ENCODE measurements around the gene CALR3. TPM values are rescaled to one million over a fixed set of nuclear protein-coding genes. Genes with fewer than 3 reads are reported as not detected.
A peak's percentile ranks its signal among the peaks of the same experiment; 100 is the strongest.
"Not testable (repeated sequence)": the region's sequence is repeated elsewhere in the genome, so short reads cannot be mapped to it uniquely, and the experiment has no call there.

Gene CALR3
- total and polyA plus RNA-seq, 7 donors: 0.07 to 0.32 (median 0.25) TPM; not detected in 4

GRCh38 chr19:16509141-16510061 lies 13.4 kb upstream of the CALR3 start:
- intact Hi-C loops (cut with DNase I): no loop called here
- no peaks in the 10 kb centered on the region for H3K27me3 ChIP-seq (ENCODE audit: insufficient read depth in 3 of 3, low read length in 2 of 3)
- peaks cover 0 to 57% of the 10 kb centered on the region in 2 donors for H3K36me3 ChIP-seq (ENCODE audit: insufficient read depth in 1 of 2, low read depth in 1 of 2)
- no peak overlapping the region for H3K27ac ChIP-seq
- WGBS, 3 donors: 83 to 85% (median 84%) methylated on average over 28 of the region's 28 CpGs
- no peaks in the 10 kb centered on the region for H3K4me1 ChIP-seq
- DNase-seq: no peak
- no peaks in the 10 kb centered on the region for H3K9me3 ChIP-seq
- no peak overlapping the region for H3K4me3 ChIP-seq
- TF ChIP-seq, protein P1, sequence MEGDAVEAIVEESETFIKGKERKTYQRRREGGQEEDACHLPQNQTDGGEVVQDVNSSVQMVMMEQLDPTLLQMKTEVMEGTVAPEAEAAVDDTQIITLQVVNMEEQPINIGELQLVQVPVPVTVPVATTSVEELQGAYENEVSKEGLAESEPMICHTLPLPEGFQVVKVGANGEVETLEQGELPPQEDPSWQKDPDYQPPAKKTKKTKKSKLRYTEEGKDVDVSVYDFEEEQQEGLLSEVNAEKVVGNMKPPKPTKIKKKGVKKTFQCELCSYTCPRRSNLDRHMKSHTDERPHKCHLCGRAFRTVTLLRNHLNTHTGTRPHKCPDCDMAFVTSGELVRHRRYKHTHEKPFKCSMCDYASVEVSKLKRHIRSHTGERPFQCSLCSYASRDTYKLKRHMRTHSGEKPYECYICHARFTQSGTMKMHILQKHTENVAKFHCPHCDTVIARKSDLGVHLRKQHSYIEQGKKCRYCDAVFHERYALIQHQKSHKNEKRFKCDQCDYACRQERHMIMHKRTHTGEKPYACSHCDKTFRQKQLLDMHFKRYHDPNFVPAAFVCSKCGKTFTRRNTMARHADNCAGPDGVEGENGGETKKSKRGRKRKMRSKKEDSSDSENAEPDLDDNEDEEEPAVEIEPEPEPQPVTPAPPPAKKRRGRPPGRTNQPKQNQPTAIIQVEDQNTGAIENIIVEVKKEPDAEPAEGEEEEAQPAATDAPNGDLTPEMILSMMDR (IDR thresholded peaks at IDR 0.05): no peak
- ATAC-seq: no peak

- no peak overlapping the region for H3K4me3 ChIP-seq
- H3K27me3 ChIP-seq (ENCODE audit: insufficient read depth in 3 of 3, low read length in 2 of 3): no peaks in the 10 kb centered on the region
- peaks cover 0 to 54% of the 10 kb centered on the region in 2 donors for H3K36me3 ChIP-seq (ENCODE audit: insufficient read depth in 1 of 2, low read depth in 1 of 2)
- H3K4me1 ChIP-seq: no peaks in the 10 kb centered on the region
- no peaks in the 10 kb centered on the region for H3K9me3 ChIP-seq
- ATAC-seq: no peak
- intact Hi-C loops (cut with DNase I): no loop called here
- no peak for DNase-seq
- no peak overlapping the region for H3K27ac ChIP-seq
- 95 to 98% (median 97%) methylated on average over 5 of the region's 5 CpGs for WGBS, 3 donors
- TF ChIP-seq, protein P1 (IDR thresholded peaks at IDR 0.05): no peak
Measured at GRCh38 chr19:16508546-16508945, 12.6 kb upstream of the CALR3 start.

GRCh38 chr19:16506961-16507360 lies 11.0 kb upstream of the CALR3 start:
- Histone ChIP-seq H3K9me3 (no peaks in the 10 kb centered on the region), H3K36me3 (ENCODE audit: insufficient read depth in 1 of 2, low read depth in 1 of 2) (peaks cover 0 to 54% of the 10 kb centered on the region in 2 donors), H3K27ac (no peak overlapping the region), H3K4me1 (no peaks in the 10 kb centered on the region), H3K4me3 (no peak overlapping the region), H3K27me3 (ENCODE audit: insufficient read depth in 3 of 3, low read length in 2 of 3) (no peaks in the 10 kb centered on the region)
- 74 to 89% (median 81%) methylated on average over 6 of the region's 6 CpGs for WGBS, 3 donors
- intact Hi-C loops (cut with DNase I): no loop called here
- peak; percentile 61 to 92 (median 86) for ATAC-seq
- TF ChIP-seq, protein P1 (IDR thresholded peaks at IDR 0.05): no peak
- DNase-seq: no peak

DNA sequence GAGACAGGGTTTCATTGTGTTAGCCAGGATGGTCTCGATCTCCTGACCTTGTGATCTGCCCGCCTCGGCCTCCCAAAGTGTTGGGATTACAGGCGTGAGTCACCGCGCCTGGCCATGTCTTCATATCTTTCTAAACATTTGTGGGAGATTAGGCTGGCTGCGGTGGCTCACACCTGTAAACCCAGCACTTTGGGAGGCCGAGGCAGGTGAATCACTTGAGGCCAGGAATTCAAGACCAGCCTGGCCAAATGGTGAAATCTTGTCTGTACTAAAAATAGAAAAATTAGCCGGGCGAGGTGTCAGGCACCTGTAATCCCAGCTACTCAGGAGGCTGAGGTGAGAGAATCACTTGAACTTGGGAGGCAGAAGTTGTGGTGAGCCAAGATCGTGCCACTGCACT lies 10.2 kb upstream of the CALR3 start:
- H3K27me3 ChIP-seq (ENCODE audit: insufficient read depth in 3 of 3, low read length in 2 of 3); intact Hi-C loops (cut with DNase I); DNase-seq; H3K4me1 ChIP-seq; H3K9me3 ChIP-seq; H3K4me3 ChIP-seq: not testable (repeated sequence)
- peak in 2 of 4 donors; percentile 8 to 16 for ATAC-seq
- WGBS, 3 donors: 82 to 90% (median 84%) methylated on average over 11 of the region's 11 CpGs
- Histone ChIP-seq H3K36me3 (ENCODE audit: insufficient read depth in 1 of 2, low read depth in 1 of 2) (peaks cover 0 to 54% of the 10 kb centered on the region in 2 donors), H3K27ac (peak overlapping the region; percentile 23)

GRCh38 chr19:16504271-16504670 lies 8.3 kb upstream of the CALR3 start:
- TF ChIP-seq, protein P1 (IDR thresholded peaks at IDR 0.05): no peak
- WGBS, 3 donors: 88 to 89% (median 88%) methylated on average over 3 of the region's 3 CpGs
- Histone ChIP-seq H3K4me1 (no peaks in the 10 kb centered on the region), H3K4me3 (no peak overlapping the region), H3K36me3 (ENCODE audit: insufficient read depth in 1 of 2, low read depth in 1 of 2) (peaks cover 0 to 43% of the 10 kb centered on the region in 2 donors), H3K9me3 (no peaks in the 10 kb centered on the region), H3K27ac (no peak overlapping the region), H3K27me3 (ENCODE audit: insufficient read depth in 3 of 3, low read length in 2 of 3) (no peaks in the 10 kb centered on the region)
- ATAC-seq: no peak
- DNase-seq: no peak
- intact Hi-C loops (cut with DNase I): no loop called here
